ENCODE measurements around the gene AREG. TPM values are rescaled to one million over a fixed set of nuclear protein-coding genes. Genes with fewer than 3 reads are reported as not detected.

Gene AREG
- total RNA-seq, 6 donors from 2014 or later, result 13.6 to 54.7 (median 37.0) TPM

DNA sequence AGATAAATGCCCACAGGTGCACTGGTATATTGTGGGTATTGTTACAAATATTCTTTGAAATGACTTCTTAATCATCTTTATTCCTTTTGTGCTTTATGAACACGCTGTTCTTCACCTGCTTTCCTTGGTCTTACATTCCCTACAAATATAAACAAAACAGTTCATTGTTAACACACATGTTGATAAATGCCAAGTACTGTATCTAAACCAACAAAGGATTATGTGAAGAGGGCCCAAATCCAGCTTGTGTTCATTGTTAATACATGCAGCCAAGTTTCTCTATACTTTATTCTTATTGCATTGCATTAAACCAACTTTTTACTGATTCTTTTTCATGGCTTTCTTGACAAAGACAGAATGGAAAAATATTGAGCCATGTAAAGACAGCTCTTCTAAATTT lies 42.8 kb downstream of the AREG start:
- Histone ChIP-seq H3K4me1 (no peaks in the 10 kb centered on the region), H3K36me3 (no peaks in the 10 kb centered on the region), H3K9me3 (no peaks in the 10 kb centered on the region), H3K4me3 (no peak overlapping the region), H3K27me3 (no peaks in the 10 kb centered on the region), H3K27ac (no peak overlapping the region)
- WGBS, 2 donors, result 69% methylated on average over 1 of the region's 1 CpG
- TF ChIP-seq POLR2AphosphoS5 (IDR thresholded peaks at IDR 0.05), result no peak
- TF ChIP-seq, protein P1, sequence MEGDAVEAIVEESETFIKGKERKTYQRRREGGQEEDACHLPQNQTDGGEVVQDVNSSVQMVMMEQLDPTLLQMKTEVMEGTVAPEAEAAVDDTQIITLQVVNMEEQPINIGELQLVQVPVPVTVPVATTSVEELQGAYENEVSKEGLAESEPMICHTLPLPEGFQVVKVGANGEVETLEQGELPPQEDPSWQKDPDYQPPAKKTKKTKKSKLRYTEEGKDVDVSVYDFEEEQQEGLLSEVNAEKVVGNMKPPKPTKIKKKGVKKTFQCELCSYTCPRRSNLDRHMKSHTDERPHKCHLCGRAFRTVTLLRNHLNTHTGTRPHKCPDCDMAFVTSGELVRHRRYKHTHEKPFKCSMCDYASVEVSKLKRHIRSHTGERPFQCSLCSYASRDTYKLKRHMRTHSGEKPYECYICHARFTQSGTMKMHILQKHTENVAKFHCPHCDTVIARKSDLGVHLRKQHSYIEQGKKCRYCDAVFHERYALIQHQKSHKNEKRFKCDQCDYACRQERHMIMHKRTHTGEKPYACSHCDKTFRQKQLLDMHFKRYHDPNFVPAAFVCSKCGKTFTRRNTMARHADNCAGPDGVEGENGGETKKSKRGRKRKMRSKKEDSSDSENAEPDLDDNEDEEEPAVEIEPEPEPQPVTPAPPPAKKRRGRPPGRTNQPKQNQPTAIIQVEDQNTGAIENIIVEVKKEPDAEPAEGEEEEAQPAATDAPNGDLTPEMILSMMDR (IDR thresholded peaks at IDR 0.05), result no peak
- no peak for TF ChIP-seq POLR2A (IDR thresholded peaks at IDR 0.05)
- TF ChIP-seq EP300 (IDR thresholded peaks at IDR 0.05), result no peak
- no peak for ATAC-seq (ENCODE audit: low FRiP score in 2 of 2)
- no peak for DNase-seq

DNA sequence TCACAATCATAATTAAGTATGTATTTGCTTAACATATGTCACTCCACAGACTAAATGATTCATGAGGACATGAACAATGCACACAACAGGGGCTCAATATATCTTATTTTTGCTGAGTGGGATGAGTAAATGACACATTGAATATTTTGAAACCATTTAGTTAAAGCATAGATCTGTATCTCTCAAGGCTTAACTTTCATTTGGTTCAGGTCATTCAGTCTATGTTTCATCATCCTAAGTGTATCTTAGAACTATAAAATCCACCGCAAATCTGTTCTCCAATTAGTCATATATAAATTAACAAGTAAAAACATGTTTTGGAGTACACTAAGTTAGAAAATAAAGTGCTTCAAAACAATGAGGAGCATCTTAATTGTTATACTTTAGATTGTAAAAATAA lies 45.8 kb downstream of the AREG start:
- H3K9me3 ChIP-seq, result no peaks in the 10 kb centered on the region
- H3K4me3 ChIP-seq, result no peak overlapping the region
- no peaks in the 10 kb centered on the region for H3K36me3 ChIP-seq
- no peaks in the 10 kb centered on the region for H3K27me3 ChIP-seq
- no peak overlapping the region for H3K27ac ChIP-seq
- DNase-seq (no peak), ATAC-seq (ENCODE audit: low FRiP score in 2 of 2) (no peak)
- 95 to 96% methylated on average over 1 of the region's 1 CpG for WGBS, 2 donors
- no peaks in the 10 kb centered on the region for H3K4me1 ChIP-seq
- TF ChIP-seq POLR2AphosphoS5 (IDR thresholded peaks at IDR 0.05), result no peak
- no peak for TF ChIP-seq EP300 (IDR thresholded peaks at IDR 0.05)
- no peak for TF ChIP-seq POLR2A (IDR thresholded peaks at IDR 0.05)
- TF ChIP-seq, protein P1 (IDR thresholded peaks at IDR 0.05), result no peak

DNA sequence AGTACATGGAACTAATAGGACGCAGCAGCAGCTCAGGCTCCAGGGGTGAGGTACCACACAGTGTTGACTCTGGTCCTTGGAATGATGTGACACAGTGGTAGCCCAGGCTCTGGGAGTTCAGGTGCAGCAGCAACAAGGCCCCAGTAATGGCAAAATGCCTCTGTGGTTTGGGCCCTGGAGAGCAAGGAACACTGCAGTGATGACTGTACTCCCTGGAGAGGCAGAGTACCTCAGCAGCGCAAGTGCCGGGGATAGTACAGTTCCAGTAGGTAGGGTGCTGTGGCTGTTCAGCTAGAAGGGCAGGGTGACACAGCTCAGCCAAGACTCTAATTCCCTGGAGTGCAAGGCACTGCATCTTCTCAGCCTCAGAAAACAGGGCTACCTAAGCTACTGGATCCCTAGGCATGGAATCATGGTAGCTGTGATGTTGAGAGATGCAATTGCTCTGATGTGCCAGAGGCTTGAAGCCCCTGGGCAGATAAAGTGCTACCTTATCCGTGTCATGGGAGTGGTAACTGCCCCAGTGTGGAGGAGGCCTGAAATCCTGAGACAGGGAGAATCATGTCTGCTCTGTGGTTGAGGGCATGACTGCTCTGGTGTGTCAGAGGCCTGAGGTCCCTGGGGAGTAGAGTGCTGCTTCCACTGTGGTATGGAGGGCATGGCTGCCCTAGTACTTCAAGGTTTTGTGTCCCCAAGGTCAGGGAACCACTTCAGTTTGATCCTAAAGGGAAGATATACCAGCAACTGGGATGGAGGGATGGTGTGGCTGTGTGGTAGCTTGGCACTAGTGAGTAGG lies 55.2 kb downstream of the AREG start:
- TF ChIP-seq EP300 (IDR thresholded peaks at IDR 0.05), result no peak
- no peak for TF ChIP-seq POLR2AphosphoS5 (IDR thresholded peaks at IDR 0.05)
- TF ChIP-seq, protein P1 (IDR thresholded peaks at IDR 0.05), result no peak
- no peak for TF ChIP-seq POLR2A (IDR thresholded peaks at IDR 0.05)

DNA sequence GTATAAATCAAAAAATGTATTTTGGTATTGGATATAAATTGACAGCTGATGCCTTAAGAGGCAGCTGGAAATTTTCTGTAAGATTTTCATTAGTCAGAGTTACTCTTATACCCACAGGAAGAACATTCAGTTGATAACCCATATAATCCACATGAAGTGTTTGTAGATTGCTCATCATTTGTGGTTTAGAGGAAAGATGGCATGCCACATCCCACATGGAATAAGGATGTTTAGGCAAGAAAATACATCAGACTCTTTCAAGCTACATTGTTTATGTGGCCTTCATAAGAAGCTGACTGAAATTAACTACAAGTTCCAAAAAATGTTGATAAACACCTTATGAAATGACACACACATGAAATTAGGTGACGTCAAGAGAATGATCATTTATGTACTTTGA lies 56.6 kb downstream of the AREG start:
- 77 to 93% methylated on average over 1 of the region's 1 CpG for WGBS, 2 donors
- Histone ChIP-seq H3K4me3 (no peak overlapping the region), H3K27ac (no peak overlapping the region), H3K27me3 (no peaks in the 10 kb centered on the region), H3K4me1 (peaks cover 0 to 9% (median 6%) of the 10 kb centered on the region in 4 donors), H3K9me3 (no peaks in the 10 kb centered on the region), H3K36me3 (no peaks in the 10 kb centered on the region)
- TF ChIP-seq, protein P1 (IDR thresholded peaks at IDR 0.05), result no peak
- ATAC-seq (ENCODE audit: low FRiP score in 2 of 2) (no peak), DNase-seq (no peak)

More for the DNA sequence above, 55.2 kb downstream of the AREG start:
- DNase-seq, result no peak
- Histone ChIP-seq H3K9me3 (no peaks in the 10 kb centered on the region), H3K4me1 (peaks cover 0 to 2% (median under 1%) of the 10 kb centered on the region in 4 donors), H3K4me3 (no peak overlapping the region), H3K36me3 (no peaks in the 10 kb centered on the region), H3K27me3 (no peaks in the 10 kb centered on the region), H3K27ac (no peak overlapping the region)
- ATAC-seq (ENCODE audit: low FRiP score in 2 of 2), result peak in 1 of 2 donors; percentile 34
- whole genome bisulfite sequencing, 2 donors, result 88 to 94% methylated on average over 4 of the region's 4 CpGs

DNA sequence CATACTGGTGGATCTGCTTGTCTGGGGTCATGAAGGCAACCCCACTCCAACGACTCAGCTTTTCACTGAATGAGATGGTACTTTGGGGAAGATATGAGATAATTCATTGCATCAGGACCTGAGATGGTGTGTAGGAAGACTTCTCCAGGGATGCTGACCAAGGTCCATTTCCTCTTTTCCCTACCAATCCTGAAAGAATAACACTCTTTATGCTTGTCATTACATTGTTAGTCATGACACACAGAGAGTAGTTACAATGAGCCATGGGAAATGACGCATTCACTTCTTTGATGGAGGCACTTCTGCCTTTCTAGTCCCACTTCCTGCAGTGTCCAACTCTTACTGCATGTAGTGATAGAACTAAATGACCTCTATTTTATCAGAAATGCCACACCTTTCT lies 58.6 kb downstream of the AREG start:
- ATAC-seq (ENCODE audit: low FRiP score in 2 of 2), result no peak
- no peak overlapping the region for H3K4me3 ChIP-seq
- TF ChIP-seq EP300 (IDR thresholded peaks at IDR 0.05) (no peak), POLR2A (IDR thresholded peaks at IDR 0.05) (no peak), POLR2AphosphoS5 (IDR thresholded peaks at IDR 0.05) (no peak)
- TF ChIP-seq, protein P1 (IDR thresholded peaks at IDR 0.05), result no peak
- no peaks in the 10 kb centered on the region for H3K27me3 ChIP-seq
- no peaks in the 10 kb centered on the region for H3K9me3 ChIP-seq
- no peaks in the 10 kb centered on the region for H3K36me3 ChIP-seq
- peaks cover 0 to 9% (median 6%) of the 10 kb centered on the region in 4 donors for H3K4me1 ChIP-seq
- WGBS, 2 donors, result 96 to 97% methylated on average over 2 of the region's 2 CpGs
- no peak for DNase-seq
- no peak overlapping the region for H3K27ac ChIP-seq
